CD14-positive monocyte (primary cell): Measurements from ENCODE around the gene RNF5. TPM values are rescaled to one million over a fixed set of nuclear protein-coding genes. Genes with fewer than 3 reads are reported as not detected.

Experiments
- DNase-seq, 3 donors: peaks; one replicate each; pipeline ENCODE4 v3.0.0-alpha.2; 2011 to 2022
- H2AFZ ChIP-seq: 2 replicates; pipeline ENCODE4 v1.6.0; 2012; ENCODE audit warnings: mild to moderate bottlenecking, low read depth, low read length, inconsistent platforms; ENCODE audit not compliant: insufficient read depth, poor library complexity, severe bottlenecking
- H3K27ac ChIP-seq, 2 donors: 1 replicate in 1 of 2; 2 replicates in 1 of 2; pipeline ENCODE4 v1.5.1; 2012 to 2013; ENCODE audit warnings: low read length in 2 of 2, control low read depth in 1 of 2, inconsistent platforms in 1 of 2, low read depth in 1 of 2, mild to moderate bottlenecking in 1 of 2
- H3K27me3 ChIP-seq, 2 donors: one replicate each; pipeline versions ENCODE4 v1.6.0 to v1.6.1; 2011 to 2013; ENCODE audit warnings: low read length in 2 of 2; ENCODE audit not compliant: control insufficient read depth in 2 of 2, insufficient read depth in 2 of 2
- H3K36me3 ChIP-seq, 2 donors: replicated peaks in 1 of 2; 1 replicate in 1 of 2; 2 replicates in 1 of 2; pipeline versions ENCODE4 v1.5.1 to v1.6.1; 2012 to 2013; ENCODE audit warnings: low read length in 2 of 2, control low read depth in 1 of 2, inconsistent platforms in 1 of 2, mild to moderate bottlenecking in 1 of 2; ENCODE audit not compliant: insufficient read depth in 2 of 2, control insufficient read depth in 1 of 2
- H3K4me1 ChIP-seq, 2 donors: 1 replicate in 1 of 2; 2 replicates in 1 of 2; pipeline versions ENCODE4 v1.5.1 to v1.6.1; 2012 to 2013; ENCODE audit warnings: low read length in 2 of 2, control low read depth in 1 of 2, inconsistent platforms in 1 of 2, mild to moderate bottlenecking in 1 of 2, moderate library complexity in 1 of 2; ENCODE audit not compliant: insufficient read depth in 2 of 2, control insufficient read depth in 1 of 2
- H3K4me2 ChIP-seq: replicated peaks from 2 replicates; pipeline ENCODE3; 2012; ENCODE audit warnings: low read length, moderate library complexity, mild to moderate bottlenecking; ENCODE audit not compliant: poor library complexity, severe bottlenecking; ENCODE audit errors: extremely low read depth
- H3K4me3 ChIP-seq, 3 experiments: fragments of 200-600 bp in 1 of 3; sonication (generic) in 1 of 3; replicated peaks in 1 of 3; 1 replicate in 2 of 3; 2 replicates in 1 of 3; pipeline ENCODE4 v1.5.1; 2011 to 2013; ENCODE audit warnings: low read length in 3 of 3, mild to moderate bottlenecking in 3 of 3, control low read depth in 2 of 3, low read depth in 2 of 3, inconsistent platforms in 1 of 3, moderate library complexity in 1 of 3
- H3K79me2 ChIP-seq: 2 replicates; pipeline ENCODE4 v1.6.0; 2012; ENCODE audit warnings: mild to moderate bottlenecking, control low read depth, inconsistent platforms, low read length, moderate library complexity; ENCODE audit not compliant: insufficient read depth
- H3K9ac ChIP-seq: 2 replicates; pipeline ENCODE4 v1.6.0; 2017; ENCODE audit warnings: low read length, mild to moderate bottlenecking; ENCODE audit not compliant: insufficient read depth, poor library complexity, severe bottlenecking
- H3K9me3 ChIP-seq, 2 donors: replicated peaks in 1 of 2; 1 replicate in 1 of 2; 2 replicates in 1 of 2; pipeline versions ENCODE4 v1.5.1 to v1.6.1; 2012 to 2013; ENCODE audit warnings: low read length in 2 of 2, control low read depth in 1 of 2; ENCODE audit not compliant: control insufficient read depth in 1 of 2, insufficient read depth in 1 of 2
- H4K20me1 ChIP-seq: 2 replicates; pipeline ENCODE4 v1.6.0; 2012; ENCODE audit warnings: mild to moderate bottlenecking, low read length, control low read depth, moderate library complexity; ENCODE audit not compliant: insufficient read depth
- H3K27ac Mint-ChIP-seq, 7 donors: one replicate each; pipeline ENCODE4 v1.8.0; 2020; ENCODE audit warnings: mild to moderate bottlenecking in 7 of 7, mixed read lengths in 7 of 7, moderate library complexity in 6 of 7, inconsistent platforms in 2 of 7
- H3K27me3 Mint-ChIP-seq, 3 donors: one replicate each; pipeline ENCODE4 v1.8.0; 2021 to 2022; ENCODE audit warnings: low read depth in 3 of 3, mild to moderate bottlenecking in 3 of 3, mixed read lengths in 3 of 3, moderate library complexity in 3 of 3, inconsistent platforms in 1 of 3
- H3K36me3 Mint-ChIP-seq, 2 donors: one replicate each; pipeline ENCODE4 v1.8.0; 2020; ENCODE audit warnings: mixed read lengths in 2 of 2, inconsistent platforms in 1 of 2, mild to moderate bottlenecking in 1 of 2
- H3K4me1 Mint-ChIP-seq: one replicate; pipeline ENCODE4 v1.8.0; 2020; ENCODE audit warnings: mild to moderate bottlenecking, mixed read lengths
- H3K4me3 Mint-ChIP-seq, 2 donors: one replicate each; pipeline ENCODE4 v1.8.0; 2020; ENCODE audit warnings: mild to moderate bottlenecking in 2 of 2, mixed read lengths in 2 of 2, moderate library complexity in 1 of 2
- H3K9me3 Mint-ChIP-seq, 7 donors: one replicate each; pipeline ENCODE4 v1.8.0; 2020 to 2022; ENCODE audit warnings: mixed read lengths in 7 of 7, mild to moderate bottlenecking in 6 of 7, moderate library complexity in 6 of 7, inconsistent platforms in 2 of 7
- WGBS: methylation state at CpG from one replicate; pipeline ENCODE4 v1.1.5; 2013; ENCODE audit warnings: missing lambda C conversion rate; ENCODE audit not compliant: insufficient coverage; 5-methylcytosine and 5-hydroxymethylcytosine counted together
- intact Hi-C, 2 donors: fragments of 100-400 bp; cut with micrococcal nuclease; formaldehyde crosslinking; loops; one replicate each; pipeline versions ENCODE4 v1.15.0 to v1.15.1; 2023
- polyA plus RNA-seq, 3 donors: library from polyadenylated mRNA; depleted of rRNA in 1 of 3; unstranded in 2 of 3; stranded (reverse) in 1 of 3; fragments of 300-500 nt in 2 of 3; fragments of >200 nt in 1 of 3; fragmentation: Illumina TruSeq in 2 of 3; gene quantifications; 1 replicate in 2 of 3; 2 replicates in 1 of 3; pipeline ENCODE4 v1.2.3, GENCODE V29; 2012 to 2021
- TF ChIP-seq, protein P1 (sequence below): fragments of 200-600 bp; IDR thresholded peaks from one replicate; pipeline ENCODE4 v1.8.0; 2022; ENCODE audit warnings: antibody characterized with exemption, mild to moderate bottlenecking

RNF5 gene
- polyA plus RNA-seq, 3 donors, result 62.2 to 108 (median 83.5) TPM

DNA sequence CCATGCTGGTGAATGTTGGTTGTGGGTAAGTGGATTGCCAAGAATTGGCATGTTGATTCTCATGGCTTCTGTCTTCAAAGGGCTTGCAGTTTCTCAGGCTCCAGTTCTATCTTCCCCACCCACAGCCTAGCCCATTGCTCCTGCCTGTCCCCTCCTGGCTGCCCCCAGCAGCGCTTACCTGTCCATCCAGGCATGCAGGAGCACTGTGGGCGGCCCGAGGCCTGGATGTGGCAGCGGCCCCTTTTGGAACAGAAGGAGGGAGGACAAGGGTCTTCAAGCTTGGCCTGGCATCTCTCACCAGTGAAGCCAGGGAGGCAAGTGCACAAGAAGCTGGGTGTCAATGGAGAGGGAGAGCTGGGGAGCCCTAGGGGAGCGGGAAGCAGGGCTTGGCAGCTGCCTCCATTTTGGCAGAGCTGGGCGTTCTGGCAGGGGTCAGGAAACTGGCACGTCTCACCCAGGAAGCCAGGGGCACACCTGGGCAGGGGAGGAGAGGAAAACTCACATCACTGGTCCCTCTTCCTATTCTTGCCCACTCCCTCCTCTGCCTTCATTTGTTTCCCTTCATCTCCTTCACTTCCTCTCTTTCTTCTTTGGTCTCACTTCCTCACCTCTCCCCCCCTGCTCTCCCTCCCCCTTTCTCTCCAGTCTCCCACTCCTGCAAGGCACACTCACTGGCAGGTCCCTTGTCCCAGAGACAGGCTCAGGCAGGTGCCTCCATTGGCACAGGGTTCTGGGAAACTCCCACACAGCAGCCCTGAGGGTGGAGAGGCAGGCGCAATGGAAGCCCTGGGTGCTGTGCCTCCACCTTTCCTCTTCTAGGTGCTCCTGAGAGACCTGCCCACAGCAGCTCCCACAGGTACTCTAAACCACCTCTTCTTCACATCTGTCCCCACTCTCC lies 44.4 kb downstream of the RNF5 start:
- Histone ChIP-seq H3K36me3 (no peaks in the 10 kb centered on the region), H3K4me1 (peaks cover 7 to 10% of the 10 kb centered on the region in 2 donors), H4K20me1 (no peaks in the 10 kb centered on the region), H2AFZ (no peak overlapping the region), H3K27ac (no peak overlapping the region), H3K27me3 (no peaks in the 10 kb centered on the region), H3K4me3 (no peak overlapping the region), H3K9ac (no peak overlapping the region), H3K9me3 (no peaks in the 10 kb centered on the region), H3K79me2 (no peaks in the 10 kb centered on the region), H3K4me2 (no peak overlapping the region)
- Mint-ChIP-seq H3K4me3 (no peak overlapping the region), H3K36me3 (no peaks in the 10 kb centered on the region), H3K27me3 (peaks cover 0 to 6% (median 1%) of the 10 kb centered on the region in 3 donors), H3K4me1 (peaks cover 15% of the 10 kb centered on the region), H3K27ac (peak overlapping the region in 2 of 7 donors; percentile 32 to 57), H3K9me3 (no peaks in the 10 kb centered on the region)
- intact Hi-C loops, result no loop called here
- WGBS, result 100% methylated on average over 4 of the region's 8 CpGs
- no peak for DNase-seq
- TF ChIP-seq, protein P1, sequence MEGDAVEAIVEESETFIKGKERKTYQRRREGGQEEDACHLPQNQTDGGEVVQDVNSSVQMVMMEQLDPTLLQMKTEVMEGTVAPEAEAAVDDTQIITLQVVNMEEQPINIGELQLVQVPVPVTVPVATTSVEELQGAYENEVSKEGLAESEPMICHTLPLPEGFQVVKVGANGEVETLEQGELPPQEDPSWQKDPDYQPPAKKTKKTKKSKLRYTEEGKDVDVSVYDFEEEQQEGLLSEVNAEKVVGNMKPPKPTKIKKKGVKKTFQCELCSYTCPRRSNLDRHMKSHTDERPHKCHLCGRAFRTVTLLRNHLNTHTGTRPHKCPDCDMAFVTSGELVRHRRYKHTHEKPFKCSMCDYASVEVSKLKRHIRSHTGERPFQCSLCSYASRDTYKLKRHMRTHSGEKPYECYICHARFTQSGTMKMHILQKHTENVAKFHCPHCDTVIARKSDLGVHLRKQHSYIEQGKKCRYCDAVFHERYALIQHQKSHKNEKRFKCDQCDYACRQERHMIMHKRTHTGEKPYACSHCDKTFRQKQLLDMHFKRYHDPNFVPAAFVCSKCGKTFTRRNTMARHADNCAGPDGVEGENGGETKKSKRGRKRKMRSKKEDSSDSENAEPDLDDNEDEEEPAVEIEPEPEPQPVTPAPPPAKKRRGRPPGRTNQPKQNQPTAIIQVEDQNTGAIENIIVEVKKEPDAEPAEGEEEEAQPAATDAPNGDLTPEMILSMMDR, result no peak

DNA sequence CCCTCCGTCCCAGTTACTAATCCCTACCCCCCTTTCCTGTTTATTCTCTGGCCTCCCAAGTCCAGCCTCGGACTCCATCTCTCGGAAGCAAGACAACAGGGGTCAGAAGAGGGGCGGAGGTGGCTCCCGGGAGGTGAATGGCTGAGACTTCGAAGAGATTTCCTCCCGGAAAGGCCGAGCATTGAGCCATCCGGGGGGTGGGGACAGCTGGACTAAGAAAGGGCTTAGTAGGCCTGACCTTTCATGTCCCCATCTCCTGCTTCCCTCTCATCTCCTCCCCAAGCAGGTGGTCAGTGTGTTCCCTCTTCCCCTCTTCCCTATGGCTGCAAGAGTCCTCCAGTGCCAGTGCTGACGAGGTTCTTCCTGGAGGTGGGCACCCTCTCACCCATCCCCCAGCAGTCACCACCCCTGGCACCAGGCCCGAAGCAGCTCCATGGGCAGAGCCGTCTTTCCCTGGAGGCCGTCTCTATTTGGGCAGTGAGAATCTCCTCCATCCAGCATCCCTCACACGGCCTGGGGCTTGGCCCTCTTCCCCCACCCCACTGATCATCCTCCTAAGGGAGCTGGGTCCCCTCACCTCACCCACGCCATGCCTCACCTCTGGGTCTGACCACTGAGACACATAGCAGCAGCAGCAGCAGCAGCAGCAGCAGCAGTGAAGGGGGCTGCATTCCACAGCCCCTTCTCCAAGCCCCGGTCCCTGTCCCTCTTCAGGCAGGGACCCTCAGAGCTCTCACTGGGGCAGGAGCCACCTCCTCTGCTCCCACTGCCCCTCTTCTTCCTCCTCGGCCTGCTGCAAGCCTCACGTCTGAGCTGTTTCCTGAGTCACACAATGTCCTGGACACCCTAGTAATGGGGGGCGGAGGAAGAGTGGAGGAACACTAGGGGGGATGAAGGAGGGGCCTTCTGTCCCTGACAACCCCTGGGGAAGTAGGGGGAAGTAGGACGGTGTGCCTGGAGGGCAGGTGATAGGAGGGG lies 45.3 kb downstream of the RNF5 start, which contains the start of gene NOTCH4:
TSS of gene NOTCH4 (minus strand) at position 810 of the 978 bp plus-strand sequence. CDS start at position 671, 139 bp downstream.
- Histone ChIP-seq H3K9me3 (no peaks in the 10 kb centered on the region), H3K9ac (no peak within 1 kb of the TSS), H4K20me1 (no peaks in the 10 kb centered on the region), H3K36me3 (no peaks in the 10 kb centered on the region), H2AFZ (no peak within 1 kb of the TSS), H3K4me3 (no peak within 1 kb of the TSS), H3K27ac (no peak within 1 kb of the TSS), H3K4me2 (no peak within 1 kb of the TSS), H3K4me1 (peaks cover 7 to 10% of the 10 kb centered on the region in 2 donors), H3K79me2 (no peaks in the 10 kb centered on the region), H3K27me3 (no peaks in the 10 kb centered on the region)
- Mint-ChIP-seq H3K27ac (peak within 1 kb of the TSS in 2 of 7 donors; percentile 6 to 32), H3K36me3 (no peaks in the 10 kb centered on the region), H3K4me3 (no peak within 1 kb of the TSS), H3K4me1 (peaks cover 15% of the 10 kb centered on the region), H3K27me3 (peaks cover 0 to 6% (median 1%) of the 10 kb centered on the region in 3 donors), H3K9me3 (no peaks in the 10 kb centered on the region)
- intact Hi-C loops, result no loop called here
- TF ChIP-seq, protein P1, result no peak
- DNase-seq, result no peak
- WGBS, result 78% methylated on average over 15 of the region's 20 CpGs
